Mesothelial cell of epicardium (in vitro differentiated cells): ENCODE measurements around the gene PILRB. TPM values are rescaled to one million over a fixed set of nuclear protein-coding genes. Genes with fewer than 3 reads are reported as not detected.

Experiments
- DNase-seq, 2 experiments: peaks; one replicate each; pipeline ENCODE4 v3.0.0; 2021; ENCODE audit warnings: low spot score in 2 of 2; ENCODE audit not compliant: unreplicated experiment in 2 of 2
- H3K27ac Mint-ChIP-seq: 2 replicates; pipeline ENCODE4 v1.8.0; 2021; ENCODE audit warnings: mixed read lengths
- H3K27me3 Mint-ChIP-seq: 2 replicates; pipeline ENCODE4 v1.8.0; 2021; ENCODE audit warnings: low read depth, mixed read lengths
- H3K36me3 Mint-ChIP-seq: 2 replicates; pipeline ENCODE4 v1.8.0; 2021; ENCODE audit warnings: mixed read lengths
- H3K4me1 Mint-ChIP-seq: 2 replicates; pipeline ENCODE4 v1.8.0; 2021; ENCODE audit warnings: mixed read lengths
- H3K4me3 Mint-ChIP-seq: 2 replicates; pipeline ENCODE4 v1.8.0; 2021; ENCODE audit warnings: mild to moderate bottlenecking, moderate library complexity, mixed read lengths
- H3K9me3 Mint-ChIP-seq: 2 replicates; pipeline ENCODE4 v1.8.0; 2021; ENCODE audit warnings: mixed read lengths
- CTCF ChIP-seq: fragments of 200-600 bp; sonication (generic); IDR thresholded peaks from one replicate; pipeline ENCODE4 v1.5.0; 2021; ENCODE audit warnings: antibody characterized with exemption; ENCODE audit not compliant: unreplicated experiment
- total RNA-seq: library from RNA; stranded (reverse); gene quantifications from 3 replicates; pipeline ENCODE4 v1.2.1, GENCODE V29; 2021

Gene PILRB
- total RNA-seq, 1 donor from 2014 or later: 56.3 TPM

GRCh38 chr7:100384628-100385294 is 26.8 kb downstream of the PILRB start:
- H3K4me1 Mint-ChIP-seq: no peaks in the 10 kb centered on the region
- no peaks in the 10 kb centered on the region for H3K36me3 Mint-ChIP-seq
- DNase-seq: no peak
- H3K27me3 Mint-ChIP-seq: peaks cover 4% of the 10 kb centered on the region
- no peak for TF ChIP-seq CTCF
- H3K9me3 Mint-ChIP-seq: no peaks in the 10 kb centered on the region
- H3K27ac Mint-ChIP-seq: no peak overlapping the region
- no peak overlapping the region for H3K4me3 Mint-ChIP-seq

- TF ChIP-seq CTCF: no peak
- no peaks in the 10 kb centered on the region for H3K36me3 Mint-ChIP-seq
- H3K9me3 Mint-ChIP-seq: no peaks in the 10 kb centered on the region
- H3K4me3 Mint-ChIP-seq: no peak overlapping the region
- no peak for DNase-seq
- H3K27me3 Mint-ChIP-seq: peaks cover 4% of the 10 kb centered on the region
- no peak overlapping the region for H3K27ac Mint-ChIP-seq
- no peaks in the 10 kb centered on the region for H3K4me1 Mint-ChIP-seq
Measured at GRCh38 chr7:100386940-100387339, 29.0 kb downstream of the PILRB start.

- Mint-ChIP-seq H3K36me3 (no peaks in the 10 kb centered on the region), H3K4me1 (no peaks in the 10 kb centered on the region), H3K27ac (no peak overlapping the region), H3K9me3 (no peaks in the 10 kb centered on the region), H3K4me3 (no peak overlapping the region), H3K27me3 (peaks cover 5% of the 10 kb centered on the region)
- DNase-seq: no peak
- TF ChIP-seq CTCF: no peak
Measured at GRCh38 chr7:100387695-100388094, 29.8 kb downstream of the PILRB start.

GRCh38 chr7:100389437-100390088 is 31.6 kb downstream of the PILRB start:
- DNase-seq: no peak

GRCh38 chr7:100390286-100391009 is 32.5 kb downstream of the PILRB start:
- no peak for DNase-seq
- no peaks in the 10 kb centered on the region for H3K9me3 Mint-ChIP-seq
- H3K27ac Mint-ChIP-seq: no peak overlapping the region
- H3K4me3 Mint-ChIP-seq: no peak overlapping the region
- TF ChIP-seq CTCF: no peak
- H3K4me1 Mint-ChIP-seq: no peaks in the 10 kb centered on the region
- H3K36me3 Mint-ChIP-seq: no peaks in the 10 kb centered on the region
- H3K27me3 Mint-ChIP-seq: peaks cover 4% of the 10 kb centered on the region

More at GRCh38 chr7:100389437-100390088, 31.6 kb downstream of the PILRB start:
- H3K36me3 Mint-ChIP-seq: no peaks in the 10 kb centered on the region
- H3K4me3 Mint-ChIP-seq: no peak overlapping the region
- no peaks in the 10 kb centered on the region for H3K4me1 Mint-ChIP-seq
- TF ChIP-seq CTCF: no peak
- no peak overlapping the region for H3K27ac Mint-ChIP-seq
- no peaks in the 10 kb centered on the region for H3K9me3 Mint-ChIP-seq
- H3K27me3 Mint-ChIP-seq: peaks cover 4% of the 10 kb centered on the region
